GM12878 (cell line): ENCODE measurements around the gene CLDN5. TPM values are rescaled to one million over a fixed set of nuclear protein-coding genes. Genes with fewer than 3 reads are reported as not detected.
A peak's percentile ranks its signal among the peaks of the same experiment; 100 is the strongest.

Experiments
- ATAC-seq: fragments of 200-7000 bp; cut with Tn5 transposase; 3 replicates; pipeline ENCODE4 v1.9.1; 2020; ENCODE audit warnings: mild to moderate bottlenecking, moderate library complexity
- BruUV-seq: library from RNA; stranded (reverse); fragments of 400-500 nt; replicated peaks from 2 replicates; lab custom pipeline; 2021; lab: Mats Ljungman, UMichigan
- CTCF ChIA-PET: fragments of 300-600 bp; sonication (Branson Sonifier 250); formaldehyde crosslinking; extraction: SDS; loops from one replicate; lab custom pipeline; 2021; ENCODE audit warnings: inconsistent platforms; lab: Yijun Ruan, JAX
- POLR2A ChIA-PET: fragments of 350-600 bp; formaldehyde crosslinking; extraction: SDS; loops from one replicate; lab custom pipeline; 2021; ENCODE audit warnings: inconsistent platforms; lab: Charles Lee
- RAD21 ChIA-PET: fragments of 300-600 bp; sonication (Branson Sonifier 250); formaldehyde crosslinking; loops from one replicate; lab custom pipeline; 2023; ENCODE audit warnings: antibody characterized with exemption; ENCODE audit not compliant: unreplicated experiment; lab: Charles Lee
- SMC1A ChIA-PET: fragments of 300-600 bp; sonication (Branson Sonifier 250); formaldehyde crosslinking; loops from one replicate; lab custom pipeline; 2023; ENCODE audit not compliant: unreplicated experiment, uncharacterized antibody; lab: Charles Lee
- DNase-seq: peaks from one replicate; pipeline ENCODE4 v3.0.0-alpha.2; 2011; ENCODE audit warnings: low read depth, low spot score
- FAIRE-seq: peaks from 3 replicates; lab custom pipeline; 2011; peaks lifted over from hg19 to GRCh38; lab: Jason Lieb, UNC
- H2AFZ ChIP-seq: 2 replicates; pipeline ENCODE4 v1.6.0; 2011; ENCODE audit warnings: low read depth, low read length, control low read depth; ENCODE audit not compliant: control insufficient read depth
- H3K27ac ChIP-seq: 2 replicates; pipeline ENCODE4 v1.5.1; 2011; ENCODE audit warnings: control low read depth; ENCODE audit not compliant: control insufficient read depth, insufficient read depth
- H3K27me3 ChIP-seq, 2 experiments: replicated peaks in 1 of 2; 2 replicates each; pipeline versions ENCODE4 v1.6.0 to v1.6.1; 2011; ENCODE audit warnings: low read length in 1 of 2; ENCODE audit not compliant: control insufficient read depth in 2 of 2, insufficient read depth in 2 of 2
- H3K36me3 ChIP-seq, 2 experiments: 2 replicates each; pipeline ENCODE4 v1.5.1; 2011; ENCODE audit warnings: low read length in 1 of 2; ENCODE audit not compliant: control insufficient read depth in 2 of 2, insufficient read depth in 2 of 2
- H3K4me1 ChIP-seq: 2 replicates; pipeline ENCODE4 v1.6.1; 2011; ENCODE audit warnings: mild to moderate bottlenecking, low read length, moderate library complexity, mixed read lengths; ENCODE audit not compliant: control insufficient read depth, insufficient read depth
- H3K4me2 ChIP-seq: 2 replicates; pipeline ENCODE4 v1.6.0; 2011; ENCODE audit warnings: control low read depth; ENCODE audit not compliant: control insufficient read depth, insufficient read depth
- H3K4me3 ChIP-seq: fragments of 200-600 bp; sonication (generic); 2 replicates; pipeline ENCODE4 v1.5.1; 2016
- H3K79me2 ChIP-seq: 2 replicates; pipeline ENCODE4 v1.6.0; 2011; ENCODE audit warnings: low read length; ENCODE audit not compliant: control insufficient read depth, insufficient read depth
- H3K9ac ChIP-seq: 2 replicates; pipeline ENCODE4 v1.8.0; 2011; ENCODE audit warnings: low read length, control low read depth, mixed read lengths; ENCODE audit not compliant: control insufficient read depth, insufficient read depth
- H3K9me3 ChIP-seq: replicated peaks from 3 replicates; pipeline ENCODE4 v1.5.1; 2011; ENCODE audit warnings: mild to moderate bottlenecking, low read length; ENCODE audit not compliant: control insufficient read depth, insufficient read depth
- H4K20me1 ChIP-seq: 2 replicates; pipeline ENCODE4 v1.6.0; 2011; ENCODE audit not compliant: control insufficient read depth, insufficient read depth
- ASH2L ChIP-seq: fragments of 300-600, 200-600 bp; sonication (generic); IDR thresholded peaks from 2 replicates; pipeline ENCODE4 v1.6.1; 2017; ENCODE audit warnings: low read depth, mild to moderate bottlenecking, borderline replicate concordance
- HCFC1 ChIP-seq: fragments of 150-350 bp; IDR thresholded peaks from 2 replicates; pipeline ENCODE4 v1.6.1; 2014; ENCODE audit warnings: low read length
- IRF3 ChIP-seq: fragments of 450-650 bp; IDR thresholded peaks from 2 replicates; pipeline ENCODE4 v1.6.1; 2014; ENCODE audit warnings: mild to moderate bottlenecking
- KLF5 ChIP-seq: fragments of 450-650 bp; IDR thresholded peaks from 2 replicates; pipeline ENCODE4 v1.6.1; 2014; ENCODE audit warnings: mild to moderate bottlenecking; ENCODE audit not compliant: partially characterized antibody
- MTA2 ChIP-seq: fragments of 450-650 bp; IDR thresholded peaks from 2 replicates; pipeline ENCODE4 v1.6.1; 2016; ENCODE audit warnings: low read depth, mild to moderate bottlenecking, moderate library complexity
- MTA3 ChIP-seq: IDR thresholded peaks from 2 replicates; pipeline ENCODE4 v1.6.1; 2012; ENCODE audit warnings: low read length, inconsistent platforms, borderline replicate concordance
- NFIC ChIP-seq: IDR thresholded peaks from 2 replicates; pipeline ENCODE4 v1.6.1; 2012; ENCODE audit warnings: low read depth, mild to moderate bottlenecking, inconsistent platforms, low read length, moderate library complexity
- NFXL1 ChIP-seq: fragments of 450-650 bp; IDR thresholded peaks from 2 replicates; pipeline ENCODE4 v1.6.1; 2017; ENCODE audit warnings: antibody characterized with exemption, mild to moderate bottlenecking, borderline replicate concordance
- PKNOX1 ChIP-seq: fragments of 450-650 bp; IDR thresholded peaks from 2 replicates; pipeline ENCODE4 v1.6.1; 2016; ENCODE audit warnings: mild to moderate bottlenecking
- POLR2AphosphoS2 ChIP-seq: IDR thresholded peaks from 2 replicates; pipeline ENCODE4 v1.6.1; 2011; ENCODE audit warnings: low read depth, mild to moderate bottlenecking, low read length, improper control_type of control experiment, moderate library complexity
- POLR2AphosphoS5 ChIP-seq: IDR thresholded peaks from 2 replicates; pipeline ENCODE4 v1.6.1; 2011; ENCODE audit warnings: mild to moderate bottlenecking, low read length, inconsistent platforms
- RELA ChIP-seq: fragments of 450-650 bp; IDR thresholded peaks from 2 replicates; pipeline ENCODE4 v1.8.0; 2014; ENCODE audit warnings: borderline replicate concordance; ENCODE audit not compliant: partially characterized antibody
- SIN3A ChIP-seq: IDR thresholded peaks from 2 replicates; pipeline ENCODE4 v1.6.1; 2012; ENCODE audit warnings: low read depth, low read length, improper control_type of control experiment
- SREBF2 ChIP-seq: IDR thresholded peaks from 2 replicates; pipeline ENCODE4 v1.6.1; 2012; ENCODE audit warnings: mild to moderate bottlenecking, low read length
- STAT1 ChIP-seq: fragments of 450-650 bp; conservative IDR thresholded peaks from 2 replicates; pipeline ENCODE4 v1.6.1; 2014; ENCODE audit warnings: antibody characterized with exemption, mild to moderate bottlenecking
- ZSCAN29 ChIP-seq: fragments of 450-650 bp; IDR thresholded peaks from 2 replicates; pipeline ENCODE4 v1.6.1; 2017; ENCODE audit warnings: mild to moderate bottlenecking, moderate library complexity
- WGBS: methylation state at CpG from one replicate; pipeline ENCODE4 v1.1.6; 2016; ENCODE audit warnings: low lambda C conversion rate; ENCODE audit not compliant: insufficient replicate concordance, insufficient coverage; ENCODE audit errors: missing lambda C conversion rate; 5-methylcytosine and 5-hydroxymethylcytosine counted together
- in situ Hi-C: fragments of 300-500 bp; cut with MboI; formaldehyde crosslinking; loops from 9 replicates; pipeline ENCODE4 v1.14.3; 2018; ENCODE audit warnings: mixed read lengths
- intact Hi-C: fragments of 100-400 bp; cut with micrococcal nuclease; formaldehyde crosslinking; loops from one replicate; pipeline ENCODE4 v1.14.2; 2022; ENCODE audit not compliant: unreplicated experiment
- polyA plus RNA-seq, 11 experiments: library from polyadenylated mRNA; depleted of rRNA in 4 of 11; unstranded in 6 of 11; stranded (reverse) in 5 of 11; fragments of >200 nt; fragmentation: Nextera tagmentation in 4 of 11; fragmentation: Illumina TruSeq in 1 of 11; extraction: Ambion mirVana in 4 of 11; extraction: Trizol in 1 of 11; gene quantifications; 1 replicate in 1 of 11; 2 replicates in 10 of 11; pipeline versions ENCODE4 v1.2.1 to v1.2.3, GENCODE V29; 2011 to 2016; ENCODE audit warnings: inconsistent platforms in 2 of 11, missing spikeins in 2 of 11, low read depth in 1 of 11
- total RNA-seq, 4 experiments: library from RNA; depleted of rRNA in 3 of 4; stranded (reverse); fragments of >200 nt in 3 of 4; fragmentation: Illumina TruSeq in 1 of 4; extraction: Trizol in 1 of 4; gene quantifications; 2 replicates each; pipeline versions ENCODE4 v1.2.1 to v1.2.3, GENCODE V29; 2013 to 2021
- TF ChIP-seq, protein P1 (sequence below): fragments of 450-650 bp; IDR thresholded peaks from 2 replicates; pipeline ENCODE4 v1.6.1; 2017; ENCODE audit warnings: mild to moderate bottlenecking, moderate library complexity
- TF ChIP-seq, protein P2 (sequence below): IDR thresholded peaks from 2 replicates; pipeline ENCODE4 v1.6.1; 2011; ENCODE audit warnings: mild to moderate bottlenecking, low read depth, low read length, moderate library complexity; ENCODE audit not compliant: insufficient replicate concordance

The CLDN5 gene
- total and polyA plus RNA-seq, 10 of the 15 experiments (the other 5 are each of a cell fraction or from before 2014, with no cell fraction given): 0.15 TPM; not detected in 9

- Histone ChIP-seq H3K36me3 (peaks cover 17 to 21% of the 10 kb centered on the region in 2 experiments; a peak in 3 of 4 replicates), H3K4me2 (peak overlapping the region; percentile 54), H3K79me2 (peaks cover 38% of the 10 kb centered on the region), H3K4me3 (peak overlapping the region; percentile 5; the same call in 1 of the 2 replicates), H4K20me1 (no peaks in the 10 kb centered on the region; the same call in 1 of the 2 replicates), H2AFZ (no peak overlapping the region), H3K9ac (no peak overlapping the region), H3K27ac (no peak overlapping the region), H3K27me3 (no peaks in the 10 kb centered on the region), H3K9me3 (no peaks in the 10 kb centered on the region), H3K4me1 (no peaks in the 10 kb centered on the region)
- TF ChIP-seq PKNOX1: no peak
- no peak for TF ChIP-seq SIN3A
- no peak for TF ChIP-seq SREBF2
- TF ChIP-seq ASH2L: no peak
- TF ChIP-seq POLR2AphosphoS2: no peak
- no peak for TF ChIP-seq MTA3
- TF ChIP-seq, protein P1, sequence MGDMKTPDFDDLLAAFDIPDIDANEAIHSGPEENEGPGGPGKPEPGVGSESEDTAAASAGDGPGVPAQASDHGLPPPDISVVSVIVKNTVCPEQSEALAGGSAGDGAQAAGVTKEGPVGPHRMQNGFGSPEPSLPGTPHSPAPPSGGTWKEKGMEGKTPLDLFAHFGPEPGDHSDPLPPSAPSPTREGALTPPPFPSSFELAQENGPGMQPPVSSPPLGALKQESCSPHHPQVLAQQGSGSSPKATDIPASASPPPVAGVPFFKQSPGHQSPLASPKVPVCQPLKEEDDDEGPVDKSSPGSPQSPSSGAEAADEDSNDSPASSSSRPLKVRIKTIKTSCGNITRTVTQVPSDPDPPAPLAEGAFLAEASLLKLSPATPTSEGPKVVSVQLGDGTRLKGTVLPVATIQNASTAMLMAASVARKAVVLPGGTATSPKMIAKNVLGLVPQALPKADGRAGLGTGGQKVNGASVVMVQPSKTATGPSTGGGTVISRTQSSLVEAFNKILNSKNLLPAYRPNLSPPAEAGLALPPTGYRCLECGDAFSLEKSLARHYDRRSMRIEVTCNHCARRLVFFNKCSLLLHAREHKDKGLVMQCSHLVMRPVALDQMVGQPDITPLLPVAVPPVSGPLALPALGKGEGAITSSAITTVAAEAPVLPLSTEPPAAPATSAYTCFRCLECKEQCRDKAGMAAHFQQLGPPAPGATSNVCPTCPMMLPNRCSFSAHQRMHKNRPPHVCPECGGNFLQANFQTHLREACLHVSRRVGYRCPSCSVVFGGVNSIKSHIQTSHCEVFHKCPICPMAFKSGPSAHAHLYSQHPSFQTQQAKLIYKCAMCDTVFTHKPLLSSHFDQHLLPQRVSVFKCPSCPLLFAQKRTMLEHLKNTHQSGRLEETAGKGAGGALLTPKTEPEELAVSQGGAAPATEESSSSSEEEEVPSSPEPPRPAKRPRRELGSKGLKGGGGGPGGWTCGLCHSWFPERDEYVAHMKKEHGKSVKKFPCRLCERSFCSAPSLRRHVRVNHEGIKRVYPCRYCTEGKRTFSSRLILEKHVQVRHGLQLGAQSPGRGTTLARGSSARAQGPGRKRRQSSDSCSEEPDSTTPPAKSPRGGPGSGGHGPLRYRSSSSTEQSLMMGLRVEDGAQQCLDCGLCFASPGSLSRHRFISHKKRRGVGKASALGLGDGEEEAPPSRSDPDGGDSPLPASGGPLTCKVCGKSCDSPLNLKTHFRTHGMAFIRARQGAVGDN: no peak
- TF ChIP-seq STAT1: no peak
- TF ChIP-seq HCFC1: no peak
- TF ChIP-seq KLF5: no peak
- TF ChIP-seq NFIC: no peak
- no peak for TF ChIP-seq MTA2
- no peak for TF ChIP-seq IRF3
- TF ChIP-seq, protein P2, sequence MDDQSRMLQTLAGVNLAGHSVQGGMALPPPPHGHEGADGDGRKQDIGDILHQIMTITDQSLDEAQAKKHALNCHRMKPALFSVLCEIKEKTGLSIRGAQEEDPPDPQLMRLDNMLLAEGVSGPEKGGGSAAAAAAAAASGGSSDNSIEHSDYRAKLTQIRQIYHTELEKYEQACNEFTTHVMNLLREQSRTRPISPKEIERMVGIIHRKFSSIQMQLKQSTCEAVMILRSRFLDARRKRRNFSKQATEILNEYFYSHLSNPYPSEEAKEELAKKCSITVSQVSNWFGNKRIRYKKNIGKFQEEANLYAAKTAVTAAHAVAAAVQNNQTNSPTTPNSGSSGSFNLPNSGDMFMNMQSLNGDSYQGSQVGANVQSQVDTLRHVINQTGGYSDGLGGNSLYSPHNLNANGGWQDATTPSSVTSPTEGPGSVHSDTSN: no peak
- no peak for TF ChIP-seq POLR2AphosphoS5
- TF ChIP-seq ZSCAN29: no peak
- no peak for TF ChIP-seq RELA
- no peak for TF ChIP-seq NFXL1
- ChIA-PET RAD21 (interaction anchor here (2.2 kb wide), 1 partner anchor 177 kb away, joined by 12 read pairs; no protein-coding TSS in a partner anchor), SMC1A (interaction anchor here (0.7 to 1.2 kb wide), 2 partner anchors 27 to 154 kb away, joined by 3 read pairs; no protein-coding TSS in a partner anchor), POLR2A (interaction anchor here (1.0 kb wide), 1 partner anchor 378 kb away, joined by 9 read pairs; no protein-coding TSS in a partner anchor), CTCF (interaction anchor here (3.2 kb wide), 1 partner anchor 176 kb away, joined by 35 read pairs; no protein-coding TSS in a partner anchor)
- intact Hi-C loops (loop anchor here (10.0 kb wide), 2 partner anchors 159 to 181 kb away; partner anchors contain the start of gene CLTCL1), in situ Hi-C loops (no loop called here)
- no peak for ATAC-seq
- FAIRE-seq: no peak
- WGBS: 67% methylated on average over 3 of the region's 3 CpGs
- no peak for DNase-seq
- BruUV-seq: no TSS peak
Observed at GRCh38 chr22:19476023-19476422, 48.2 kb downstream of the CLDN5 start.
